HG03575 (cell line): ENCODE measurements around the gene UBE2D2.

Experiments used
- ATAC-seq: cut with Tn5 transposase; IDR thresholded peaks from one replicate; pipeline ENCODE4 v1.9.1; 2021; ENCODE audit not compliant: unreplicated experiment, insufficient number of reproducible peaks, low FRiP score; ENCODE audit errors: extremely low read depth

UBE2D2 gene

GRCh38 chr5:139630855-139631254 lies 69.7 kb downstream of the UBE2D2 start:
- no peak for ATAC-seq

- ATAC-seq: no peak
Observed at GRCh38 chr5:139631520-139632165, 70.5 kb downstream of the UBE2D2 start.

- no peak for ATAC-seq
Observed at GRCh38 chr5:139633295-139634027, 72.3 kb downstream of the UBE2D2 start.

- ATAC-seq: no peak
Observed at GRCh38 chr5:139634028-139634325, 72.8 kb downstream of the UBE2D2 start.

GRCh38 chr5:139634541-139634940 lies 73.4 kb downstream of the UBE2D2 start:
- no peak for ATAC-seq

- no peak for ATAC-seq
Observed at GRCh38 chr5:139635191-139635590, 74.1 kb downstream of the UBE2D2 start.

- ATAC-seq: no peak
Observed at GRCh38 chr5:139635606-139636206, 74.6 kb downstream of the UBE2D2 start.

- peak; percentile 53 for ATAC-seq
Observed at GRCh38 chr5:139636207-139636792, 75.2 kb downstream of the UBE2D2 start.

- no peak for ATAC-seq
Observed at GRCh38 chr5:139636975-139637408, 75.9 kb downstream of the UBE2D2 start.

GRCh38 chr5:139637438-139638089 lies 76.4 kb downstream of the UBE2D2 start:
- ATAC-seq: no peak

GRCh38 chr5:139638090-139638735 lies 77.1 kb downstream of the UBE2D2 start:
- ATAC-seq: no peak

- ATAC-seq: no peak
Observed at GRCh38 chr5:139638736-139639618, 77.8 kb downstream of the UBE2D2 start.

GRCh38 chr5:139639619-139640380 lies 78.7 kb downstream of the UBE2D2 start:
- no peak for ATAC-seq

- no peak for ATAC-seq
Observed at GRCh38 chr5:139640421-139641115, 79.4 kb downstream of the UBE2D2 start.

GRCh38 chr5:139641116-139642080 lies 80.3 kb downstream of the UBE2D2 start:
- ATAC-seq: no peak

- no peak for ATAC-seq
Observed at GRCh38 chr5:139642213-139642612, 81.1 kb downstream of the UBE2D2 start.
